ENCODE results near the gene AVPR1A.

The AVPR1A gene

GRCh38 chr12:63093084-63093483, 57.9 kb downstream of the AVPR1A start:
- no peak for DNase-seq
